GM21825 (cell line): ENCODE results near the gene BIRC2.
A peak's percentile ranks its signal among the peaks of the same experiment; 100 is the strongest.
"Not testable (repeated sequence)": the region's sequence is repeated elsewhere in the genome, so short reads cannot be mapped to it uniquely, and the experiment has no call there.

Source experiments
- ATAC-seq: cut with Tn5 transposase; IDR thresholded peaks from one replicate; pipeline ENCODE4 v1.9.1; 2021; ENCODE audit warnings: mild to moderate bottlenecking, moderate library complexity; ENCODE audit not compliant: unreplicated experiment

Gene BIRC2

GRCh38 chr11:102322560-102322959 is 24.5 kb upstream of the BIRC2 start:
- ATAC-seq = no peak

- ATAC-seq = no peak
Measured at GRCh38 chr11:102323542-102324251, 23.3 kb upstream of the BIRC2 start.

DNA sequence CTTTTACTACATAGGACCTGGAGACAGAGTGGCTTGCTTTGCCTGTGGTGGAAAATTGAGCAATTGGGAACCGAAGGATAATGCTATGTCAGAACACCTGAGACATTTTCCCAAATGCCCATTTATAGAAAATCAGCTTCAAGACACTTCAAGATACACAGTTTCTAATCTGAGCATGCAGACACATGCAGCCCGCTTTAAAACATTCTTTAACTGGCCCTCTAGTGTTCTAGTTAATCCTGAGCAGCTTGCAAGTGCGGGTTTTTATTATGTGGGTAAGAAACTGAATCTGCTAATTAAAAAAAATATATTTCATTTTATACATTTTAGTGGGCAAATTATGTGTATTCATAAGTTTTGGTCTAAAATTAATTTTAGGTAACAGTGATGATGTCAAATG is 21.9 kb upstream of the BIRC2 start:
- ATAC-seq = no peak

GRCh38 chr11:102328748-102329147 is 18.3 kb upstream of the BIRC2 start:
- no peak for ATAC-seq

- ATAC-seq = no peak
Measured at GRCh38 chr11:102330231-102330630, 16.8 kb upstream of the BIRC2 start.

GRCh38 chr11:102331341-102331740 is 15.7 kb upstream of the BIRC2 start:
- no peak for ATAC-seq

- ATAC-seq = no peak
Measured at GRCh38 chr11:102332611-102332994, 14.4 kb upstream of the BIRC2 start.

DNA sequence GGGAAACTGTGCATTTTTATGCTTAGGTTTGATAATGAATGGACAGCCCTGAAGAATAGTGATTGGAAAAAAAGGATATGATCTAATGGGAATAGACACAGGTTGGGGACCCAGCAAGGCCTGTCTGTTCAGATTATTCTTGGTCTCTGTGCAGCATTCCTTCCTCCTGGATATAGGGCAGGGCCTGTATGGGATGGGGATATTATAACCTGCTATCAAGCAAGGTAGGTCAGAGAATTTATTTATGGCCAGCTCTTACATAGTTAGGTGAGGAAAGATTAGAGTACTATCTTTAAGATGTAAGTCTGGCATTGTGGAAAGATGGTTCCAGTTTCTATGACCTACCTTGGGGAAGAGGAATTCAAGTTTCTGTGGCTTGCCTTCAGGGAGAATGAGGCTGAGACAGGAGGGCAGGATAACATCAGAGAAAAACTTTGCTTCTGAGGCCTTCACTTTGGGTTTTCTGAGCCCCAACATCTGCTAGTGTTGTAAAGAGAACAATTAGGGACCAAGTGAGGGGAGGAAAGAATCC is 8.5 kb upstream of the BIRC2 start:
- no peak for ATAC-seq

- not testable (repeated sequence) for ATAC-seq
Measured at GRCh38 chr11:102341311-102341710, 5.7 kb upstream of the BIRC2 start.

DNA sequence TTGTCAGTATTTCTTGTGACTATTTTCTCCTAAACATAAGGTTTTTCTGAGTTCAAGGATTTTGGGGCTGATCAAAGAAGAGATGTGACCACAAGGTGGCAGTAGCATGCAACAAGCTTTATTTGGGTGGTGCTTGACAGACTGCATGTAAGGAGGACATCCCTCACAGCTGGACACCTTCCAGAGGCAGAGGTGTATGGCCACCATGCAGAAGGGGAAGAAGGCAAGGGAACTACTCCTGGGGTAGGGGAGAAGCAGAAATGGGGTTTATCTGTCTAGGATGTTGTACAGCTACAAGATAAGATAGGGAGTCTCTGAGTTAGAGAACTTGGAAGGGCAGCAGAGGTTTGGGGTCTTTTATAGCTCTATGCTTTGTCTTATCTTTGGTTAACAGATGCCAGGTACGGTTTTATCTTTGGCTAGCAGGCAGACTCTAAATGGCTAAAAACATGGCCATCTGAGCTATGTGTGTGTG is 5.1 kb upstream of the BIRC2 start:
- peak; percentile 46 for ATAC-seq

GRCh38 chr11:102343809-102344208 is 3.2 kb upstream of the BIRC2 start:
- no peak for ATAC-seq

GRCh38 chr11:102345904-102346303 is 1.1 kb upstream of the BIRC2 start:
- ATAC-seq = no peak

DNA sequence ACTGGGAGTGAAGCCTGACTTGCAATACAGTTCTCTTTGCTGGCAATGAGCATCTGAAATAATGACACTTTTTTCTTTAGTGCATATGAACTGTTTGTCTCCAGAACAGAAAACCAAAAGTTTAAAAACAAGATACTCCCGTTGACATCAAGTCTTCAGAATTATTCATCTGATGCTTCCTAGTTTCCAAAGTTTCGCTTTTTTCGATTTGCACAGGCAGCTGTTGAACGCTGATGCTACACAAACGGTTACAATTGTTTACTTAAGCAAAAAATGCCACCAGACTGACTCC is 612 bp upstream of the BIRC2 start:
- no peak for ATAC-seq

- peak; percentile 12 for ATAC-seq
Measured at GRCh38 chr11:102347462-102348370, 702 bp downstream of the BIRC2 start.

DNA sequence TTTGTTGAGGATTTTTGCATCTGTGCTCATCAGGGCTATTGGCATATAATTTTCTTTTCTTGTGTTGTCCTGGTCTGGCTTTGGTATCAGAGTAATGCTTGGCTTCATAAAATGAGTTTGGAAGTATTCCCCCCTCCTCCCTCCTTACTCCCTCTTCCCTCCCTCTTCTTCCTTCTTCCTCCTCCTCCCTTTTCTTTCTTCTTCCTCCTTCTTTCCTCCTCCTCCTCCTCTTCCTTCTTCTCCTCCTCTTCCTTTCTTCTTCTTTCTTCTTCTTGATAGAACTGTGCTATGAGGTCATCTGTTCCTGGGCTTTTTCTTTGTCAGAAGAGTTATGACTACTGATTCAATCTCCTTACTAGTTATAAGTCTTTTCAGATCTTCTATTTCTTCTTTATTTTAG is 10.1 kb downstream of the BIRC2 start:
- ATAC-seq = no peak

GRCh38 chr11:102359372-102359771 is 12.4 kb downstream of the BIRC2 start:
- ATAC-seq = no peak

DNA sequence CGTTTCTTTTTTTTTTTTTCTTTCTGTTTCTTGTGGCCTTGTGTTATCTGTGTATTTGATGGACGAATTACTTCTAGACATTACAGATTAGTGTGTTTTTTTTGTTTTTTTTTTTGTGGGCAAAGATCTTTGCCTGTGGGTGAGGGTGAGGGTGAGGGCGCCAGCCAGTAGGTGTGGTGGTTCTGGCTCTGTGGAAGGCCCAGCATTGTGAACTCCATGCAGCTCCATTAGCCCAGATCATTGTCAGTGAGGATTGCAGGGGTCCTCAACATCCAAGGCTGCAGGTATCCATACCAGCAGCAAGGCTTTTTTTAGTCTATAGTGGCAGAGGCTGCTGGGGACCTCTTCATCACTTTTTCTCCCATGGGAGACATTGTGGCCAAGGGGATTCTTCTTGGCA is 13.7 kb downstream of the BIRC2 start:
- ATAC-seq = no peak

- peak; percentile 98 for ATAC-seq
Measured at GRCh38 chr11:102361086-102362031, 14.3 kb downstream of the BIRC2 start.

- ATAC-seq = no peak
Measured at GRCh38 chr11:102364991-102365390, 18.0 kb downstream of the BIRC2 start.

- no peak for ATAC-seq
Measured at GRCh38 chr11:102367364-102367763, 20.4 kb downstream of the BIRC2 start.

GRCh38 chr11:102368472-102368871 is 21.5 kb downstream of the BIRC2 start:
- peak; percentile 100 for ATAC-seq
